A673 (cell line): ENCODE measurements around the gene PRAMEF1.
"Not testable (repeated sequence)": the region's sequence is repeated elsewhere in the genome, so short reads cannot be mapped to it uniquely, and the experiment has no call there.

Experiments used
- CTCF ChIP-seq: fragments of 300-800, 200-600 bp; sonication (generic); conservative IDR thresholded peaks from 2 replicates; pipeline ENCODE4 v1.5.1; 2017; ENCODE audit warnings: low read depth, mild to moderate bottlenecking, antibody characterized with exemption, low read length, moderate library complexity, mixed read lengths
- EZH2 ChIP-seq: fragments of 200-600 bp; sonication (generic); IDR thresholded peaks from 2 replicates; pipeline ENCODE4 v1.6.1; 2017; ENCODE audit warnings: borderline replicate concordance, low read depth, mild to moderate bottlenecking, mixed read lengths, antibody characterized with exemption, low read length; ENCODE audit not compliant: poor library complexity, severe bottlenecking

- TF ChIP-seq CTCF, EZH2: not testable (repeated sequence)
Observed at GRCh38 chr1:12783783-12784182, 7.4 kb upstream of the PRAMEF1 start.
